ENCODE results near the gene ADPGK. TPM values are rescaled to one million over a fixed set of nuclear protein-coding genes. Genes with fewer than 3 reads are reported as not detected.
"Not testable (repeated sequence)": the region's sequence is repeated elsewhere in the genome, so short reads cannot be mapped to it uniquely, and the experiment has no call there.

The ADPGK gene
- total RNA-seq, 1 donor from 2014 or later: 99.8 TPM

GRCh38 chr15:72824112-72824511 is 40.6 kb upstream of the ADPGK start:
- CTCF ChIA-PET: no interaction called here

DNA sequence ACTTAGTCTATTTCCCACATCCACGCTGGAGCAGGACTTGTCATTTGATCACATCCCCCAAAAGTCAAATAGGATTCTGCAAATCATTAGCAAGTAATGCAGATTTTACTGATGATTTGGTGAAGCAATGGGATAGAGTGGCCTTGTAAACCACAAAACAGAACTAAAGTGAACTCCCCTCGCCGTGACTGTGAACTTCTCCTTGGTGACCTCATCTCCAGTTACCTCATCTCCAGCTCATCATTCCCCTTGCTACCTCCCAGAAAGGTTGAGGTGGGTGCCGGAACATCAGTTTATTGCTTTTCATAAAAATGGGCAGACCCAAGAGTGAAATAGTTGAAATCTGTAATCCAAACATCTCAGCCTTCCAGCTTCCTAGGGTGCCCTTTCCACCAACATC is 36.7 kb upstream of the ADPGK start:
- TF ChIP-seq, protein P1, sequence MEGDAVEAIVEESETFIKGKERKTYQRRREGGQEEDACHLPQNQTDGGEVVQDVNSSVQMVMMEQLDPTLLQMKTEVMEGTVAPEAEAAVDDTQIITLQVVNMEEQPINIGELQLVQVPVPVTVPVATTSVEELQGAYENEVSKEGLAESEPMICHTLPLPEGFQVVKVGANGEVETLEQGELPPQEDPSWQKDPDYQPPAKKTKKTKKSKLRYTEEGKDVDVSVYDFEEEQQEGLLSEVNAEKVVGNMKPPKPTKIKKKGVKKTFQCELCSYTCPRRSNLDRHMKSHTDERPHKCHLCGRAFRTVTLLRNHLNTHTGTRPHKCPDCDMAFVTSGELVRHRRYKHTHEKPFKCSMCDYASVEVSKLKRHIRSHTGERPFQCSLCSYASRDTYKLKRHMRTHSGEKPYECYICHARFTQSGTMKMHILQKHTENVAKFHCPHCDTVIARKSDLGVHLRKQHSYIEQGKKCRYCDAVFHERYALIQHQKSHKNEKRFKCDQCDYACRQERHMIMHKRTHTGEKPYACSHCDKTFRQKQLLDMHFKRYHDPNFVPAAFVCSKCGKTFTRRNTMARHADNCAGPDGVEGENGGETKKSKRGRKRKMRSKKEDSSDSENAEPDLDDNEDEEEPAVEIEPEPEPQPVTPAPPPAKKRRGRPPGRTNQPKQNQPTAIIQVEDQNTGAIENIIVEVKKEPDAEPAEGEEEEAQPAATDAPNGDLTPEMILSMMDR (IDR thresholded peaks at IDR 0.05): no peak
- H3K4me1 Mint-ChIP-seq: no peaks in the 10 kb centered on the region
- ChIA-PET POLR2A (no interaction called here), CTCF (no interaction called here)
- no peaks in the 10 kb centered on the region for H3K36me3 Mint-ChIP-seq (ENCODE audit: low read depth)
- no peak overlapping the region for H3K4me3 Mint-ChIP-seq
- intact Hi-C loops (cut with micrococcal nuclease): no loop called here
- ATAC-seq (ENCODE audit: low read depth) (no peak), DNase-seq (no peak)
- no peak overlapping the region for H3K27ac Mint-ChIP-seq
- no peaks in the 10 kb centered on the region for H3K9me3 Mint-ChIP-seq
- peaks cover 17% of the 10 kb centered on the region for H3K27me3 Mint-ChIP-seq

More at GRCh38 chr15:72824112-72824511, 40.6 kb upstream of the ADPGK start:
- no peak for DNase-seq
- no peaks in the 10 kb centered on the region for H3K36me3 Mint-ChIP-seq (ENCODE audit: low read depth)
- H3K9me3 Mint-ChIP-seq: no peaks in the 10 kb centered on the region
- H3K4me1 Mint-ChIP-seq: no peaks in the 10 kb centered on the region
- intact Hi-C loops (cut with micrococcal nuclease): no loop called here
- no peak overlapping the region for H3K4me3 Mint-ChIP-seq
- peaks cover 9% of the 10 kb centered on the region for H3K27me3 Mint-ChIP-seq
- POLR2A ChIA-PET: no interaction called here
- ATAC-seq (ENCODE audit: low read depth): no peak
- no peak overlapping the region for H3K27ac Mint-ChIP-seq
- TF ChIP-seq, protein P1 (IDR thresholded peaks at IDR 0.05): no peak

DNA sequence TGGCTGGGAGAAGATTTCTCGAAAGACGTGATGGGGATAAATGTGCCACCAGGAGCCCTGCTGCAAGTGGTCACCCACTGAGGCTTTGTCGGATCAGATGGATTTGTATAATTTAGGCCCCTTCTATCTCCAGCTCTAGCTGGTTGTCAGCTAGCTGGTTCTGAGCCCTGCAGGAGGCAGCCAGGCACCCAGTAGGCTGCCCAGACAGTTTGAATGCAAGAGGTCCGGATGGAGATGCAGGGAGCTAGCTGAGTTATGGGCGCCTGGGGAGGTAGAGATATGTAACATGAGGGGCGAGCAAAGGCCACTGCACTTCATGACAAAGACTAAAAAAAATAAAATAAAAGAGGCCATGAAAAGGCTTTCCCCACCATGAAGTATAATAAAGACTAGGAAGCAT is 35.1 kb upstream of the ADPGK start:
- H3K4me3 Mint-ChIP-seq: no peak overlapping the region
- intact Hi-C loops (cut with micrococcal nuclease): no loop called here
- peaks cover 17% of the 10 kb centered on the region for H3K27me3 Mint-ChIP-seq
- TF ChIP-seq, protein P1 (IDR thresholded peaks at IDR 0.05): no peak
- no peak overlapping the region for H3K27ac Mint-ChIP-seq
- H3K9me3 Mint-ChIP-seq: no peaks in the 10 kb centered on the region
- H3K4me1 Mint-ChIP-seq: no peaks in the 10 kb centered on the region
- CTCF ChIA-PET: no interaction called here
- ATAC-seq (ENCODE audit: low read depth) (no peak), DNase-seq (no peak)
- POLR2A ChIA-PET: no interaction called here
- H3K36me3 Mint-ChIP-seq (ENCODE audit: low read depth): no peaks in the 10 kb centered on the region

GRCh38 chr15:72813345-72814004 is 29.9 kb upstream of the ADPGK start:
- Mint-ChIP-seq H3K36me3 (ENCODE audit: low read depth) (no peaks in the 10 kb centered on the region), H3K4me3 (no peak overlapping the region), H3K9me3 (no peaks in the 10 kb centered on the region), H3K27me3 (peaks cover 26% of the 10 kb centered on the region), H3K27ac (no peak overlapping the region), H3K4me1 (peaks cover 5% of the 10 kb centered on the region)
- DNase-seq (no peak), ATAC-seq (ENCODE audit: low read depth) (no peak)
- intact Hi-C loops (cut with micrococcal nuclease): no loop called here
- CTCF ChIA-PET: interaction anchor here (0.7 kb wide), 1 partner anchor 160 kb away, joined by 3 read pairs; no protein-coding TSS in a partner anchor
- TF ChIP-seq, protein P1 (IDR thresholded peaks at IDR 0.05): no peak
- POLR2A ChIA-PET: no interaction called here

DNA sequence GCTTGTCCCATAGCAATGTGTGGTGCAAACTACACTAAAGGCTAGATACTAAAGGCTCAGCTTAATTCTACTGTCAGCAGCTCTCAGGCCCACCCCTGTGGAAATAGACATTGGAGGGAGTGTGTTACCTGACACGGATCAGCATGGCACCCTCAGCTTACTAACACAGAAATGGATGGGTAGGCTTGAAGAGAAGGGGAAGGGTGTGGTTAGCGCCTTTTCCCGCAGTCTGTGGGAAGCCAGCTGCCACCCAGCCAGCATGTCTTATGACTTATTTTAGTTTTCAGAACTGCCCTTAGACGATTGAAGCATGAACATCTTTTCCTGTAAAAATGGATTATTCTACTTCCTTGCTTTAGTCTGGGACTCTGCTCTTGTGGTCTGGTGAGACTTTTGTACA is 25.8 kb upstream of the ADPGK start:
- H3K27me3 Mint-ChIP-seq: peaks cover 13% of the 10 kb centered on the region
- peaks cover 5% of the 10 kb centered on the region for H3K4me1 Mint-ChIP-seq
- H3K27ac Mint-ChIP-seq: no peak overlapping the region
- ChIA-PET CTCF (no interaction called here), POLR2A (no interaction called here)
- H3K9me3 Mint-ChIP-seq: no peaks in the 10 kb centered on the region
- H3K4me3 Mint-ChIP-seq: no peak overlapping the region
- intact Hi-C loops (cut with micrococcal nuclease): no loop called here
- TF ChIP-seq, protein P1 (IDR thresholded peaks at IDR 0.05): no peak
- H3K36me3 Mint-ChIP-seq (ENCODE audit: low read depth): no peaks in the 10 kb centered on the region
- ATAC-seq (ENCODE audit: low read depth): no peak
- DNase-seq: no peak

GRCh38 chr15:72807346-72807745 is 23.8 kb upstream of the ADPGK start:
- intact Hi-C loops (cut with micrococcal nuclease); H3K4me1 Mint-ChIP-seq; DNase-seq; H3K27ac Mint-ChIP-seq; H3K9me3 Mint-ChIP-seq; ATAC-seq (ENCODE audit: low read depth); POLR2A ChIA-PET; CTCF ChIA-PET; H3K36me3 Mint-ChIP-seq (ENCODE audit: low read depth); H3K4me3 Mint-ChIP-seq: not testable (repeated sequence)
- peaks cover 12% of the 10 kb centered on the region for H3K27me3 Mint-ChIP-seq

All from activated B cell treated with CpG ODN at 0.5 μM for 24 hours (primary cell).